Adrenal gland (tissue), 5 donors: ENCODE results near the gene PFN1.

Experiments used
- POLR2A ChIP-seq, 2 donors: fragments of 450-650 bp; IDR thresholded peaks; one replicate each; pipeline ENCODE4 v1.6.1; 2017; ENCODE audit warnings: antibody characterized with exemption in 2 of 2, mild to moderate bottlenecking in 2 of 2, moderate library complexity in 1 of 2
- TF ChIP-seq, protein P1 (sequence below), 6 experiments: fragments of 450-650 bp in 4 of 6; fragments of 200-600 bp in 2 of 6; sonication (generic) in 1 of 6; IDR thresholded peaks; 1 replicate in 5 of 6; 2 replicates in 1 of 6; pipeline versions ENCODE4 v1.5.1 to v1.8.0; 2016 to 2021; ENCODE audit warnings: antibody characterized with exemption in 6 of 6, mild to moderate bottlenecking in 2 of 6, moderate library complexity in 1 of 6
- donor health status: DM: no; HTN: no; CAD: no.

DNA sequence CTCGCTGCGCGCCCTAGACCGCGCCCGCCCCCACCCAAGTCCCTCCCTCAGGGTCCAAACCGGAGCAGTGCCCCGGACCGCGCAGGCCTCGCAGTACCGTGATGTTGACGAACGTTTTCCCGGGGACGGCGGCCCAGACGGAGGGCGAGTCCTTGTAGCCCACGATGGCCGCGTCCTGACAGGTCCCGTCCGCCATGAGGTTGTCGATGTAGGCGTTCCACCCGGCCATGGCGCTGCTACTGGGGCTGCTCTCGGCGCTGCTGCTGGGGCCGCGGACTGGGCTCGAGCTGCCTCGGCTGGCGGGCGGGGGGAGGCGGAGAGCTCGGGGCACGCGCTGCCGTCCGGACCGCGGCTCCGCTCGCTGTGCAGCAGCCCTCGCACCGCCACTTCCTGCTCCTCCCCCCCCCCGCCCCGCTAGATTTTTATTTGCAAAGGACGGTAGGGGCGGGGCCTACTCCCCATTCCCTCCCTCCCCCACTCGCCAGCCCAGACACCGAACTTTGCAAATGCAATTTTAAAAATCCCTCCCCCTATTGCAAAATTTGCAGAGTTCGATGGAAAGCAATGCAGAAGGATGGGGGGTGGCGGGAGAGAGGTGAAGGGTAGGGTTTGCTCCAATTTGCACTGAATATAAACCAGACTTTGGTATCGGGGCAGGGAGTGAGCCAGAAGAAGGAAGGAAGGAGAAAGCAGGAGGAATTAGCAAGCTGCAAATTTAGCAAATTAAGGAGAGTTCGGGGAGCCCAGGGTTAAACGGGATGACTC lies at the start of gene PFN1:
- TF ChIP-seq POLR2A (IDR thresholded peaks at IDR 0.05): peak; percentile 87 to 90
- TF ChIP-seq, protein P1, sequence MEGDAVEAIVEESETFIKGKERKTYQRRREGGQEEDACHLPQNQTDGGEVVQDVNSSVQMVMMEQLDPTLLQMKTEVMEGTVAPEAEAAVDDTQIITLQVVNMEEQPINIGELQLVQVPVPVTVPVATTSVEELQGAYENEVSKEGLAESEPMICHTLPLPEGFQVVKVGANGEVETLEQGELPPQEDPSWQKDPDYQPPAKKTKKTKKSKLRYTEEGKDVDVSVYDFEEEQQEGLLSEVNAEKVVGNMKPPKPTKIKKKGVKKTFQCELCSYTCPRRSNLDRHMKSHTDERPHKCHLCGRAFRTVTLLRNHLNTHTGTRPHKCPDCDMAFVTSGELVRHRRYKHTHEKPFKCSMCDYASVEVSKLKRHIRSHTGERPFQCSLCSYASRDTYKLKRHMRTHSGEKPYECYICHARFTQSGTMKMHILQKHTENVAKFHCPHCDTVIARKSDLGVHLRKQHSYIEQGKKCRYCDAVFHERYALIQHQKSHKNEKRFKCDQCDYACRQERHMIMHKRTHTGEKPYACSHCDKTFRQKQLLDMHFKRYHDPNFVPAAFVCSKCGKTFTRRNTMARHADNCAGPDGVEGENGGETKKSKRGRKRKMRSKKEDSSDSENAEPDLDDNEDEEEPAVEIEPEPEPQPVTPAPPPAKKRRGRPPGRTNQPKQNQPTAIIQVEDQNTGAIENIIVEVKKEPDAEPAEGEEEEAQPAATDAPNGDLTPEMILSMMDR (IDR thresholded peaks at IDR 0.05): no peak
